ENCODE measurements around the gene SLC39A1.

DNA sequence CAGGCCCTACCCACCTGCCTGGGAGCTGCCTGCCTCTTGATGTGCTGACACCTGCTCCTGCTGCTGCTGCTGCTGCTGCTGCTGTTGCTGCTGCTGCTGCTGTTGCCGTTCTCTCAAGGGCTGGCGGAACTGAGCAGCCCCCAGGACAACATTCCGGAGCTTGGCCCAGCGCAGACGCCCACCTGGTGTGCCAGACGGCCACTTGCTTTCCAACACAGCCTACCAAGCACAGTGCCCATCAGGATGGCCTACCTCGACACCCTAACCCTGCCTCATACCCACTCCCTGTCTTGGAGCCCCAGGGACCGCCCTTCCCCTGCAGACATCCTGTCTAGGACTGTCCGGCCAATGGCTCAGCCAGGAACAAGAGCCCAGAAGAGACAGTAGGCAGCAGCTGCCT lies 28.6 kb downstream of the SLC39A1 start:
- TF ChIP-seq HDAC6 (IDR thresholded peaks at IDR 0.05; ENCODE audit: low read depth, low read length) (no peak), POLR2A (IDR thresholded peaks at IDR 0.05; ENCODE audit: control extremely low read depth in 1 of 2, low read depth in 2 of 2, low read length in 2 of 2) (no peak), EP300 (IDR thresholded peaks at IDR 0.05; ENCODE audit: borderline replicate concordance in 1 of 2, low read depth in 2 of 2, low read length in 2 of 2) (no peak), RAD21 (IDR thresholded peaks at IDR 0.05 in 1 of 2, conservative IDR thresholded peaks at IDR 0.05 in 1 of 2; ENCODE audit: low read depth in 2 of 2, low read length in 2 of 2) (no peak), CEBPB (IDR thresholded peaks at IDR 0.05; ENCODE audit: low read depth, low read length) (no peak), JUND (IDR thresholded peaks at IDR 0.05; ENCODE audit: low read length) (no peak), EGR1 (IDR thresholded peaks at IDR 0.05; ENCODE audit: borderline replicate concordance, low read depth, low read length) (no peak), POLR2AphosphoS5 (IDR thresholded peaks at IDR 0.05; ENCODE audit: low read depth, low read length) (no peak), HDAC2 (IDR thresholded peaks at IDR 0.05; ENCODE audit: borderline replicate concordance in 1 of 2, low read depth in 2 of 2, low read length in 2 of 2) (no peak), EZH2 (IDR thresholded peaks at IDR 0.05; ENCODE audit: low read depth, low read length, severe bottlenecking) (no peak), SIN3A (conservative IDR thresholded peaks at IDR 0.05 in 1 of 2, IDR thresholded peaks at IDR 0.05 in 1 of 2; ENCODE audit: low read depth in 1 of 2, low read length in 2 of 2) (no peak), GABPA (IDR thresholded peaks at IDR 0.05; ENCODE audit: borderline replicate concordance, insufficient read depth, low read length) (no peak)
- TF ChIP-seq, protein P1, sequence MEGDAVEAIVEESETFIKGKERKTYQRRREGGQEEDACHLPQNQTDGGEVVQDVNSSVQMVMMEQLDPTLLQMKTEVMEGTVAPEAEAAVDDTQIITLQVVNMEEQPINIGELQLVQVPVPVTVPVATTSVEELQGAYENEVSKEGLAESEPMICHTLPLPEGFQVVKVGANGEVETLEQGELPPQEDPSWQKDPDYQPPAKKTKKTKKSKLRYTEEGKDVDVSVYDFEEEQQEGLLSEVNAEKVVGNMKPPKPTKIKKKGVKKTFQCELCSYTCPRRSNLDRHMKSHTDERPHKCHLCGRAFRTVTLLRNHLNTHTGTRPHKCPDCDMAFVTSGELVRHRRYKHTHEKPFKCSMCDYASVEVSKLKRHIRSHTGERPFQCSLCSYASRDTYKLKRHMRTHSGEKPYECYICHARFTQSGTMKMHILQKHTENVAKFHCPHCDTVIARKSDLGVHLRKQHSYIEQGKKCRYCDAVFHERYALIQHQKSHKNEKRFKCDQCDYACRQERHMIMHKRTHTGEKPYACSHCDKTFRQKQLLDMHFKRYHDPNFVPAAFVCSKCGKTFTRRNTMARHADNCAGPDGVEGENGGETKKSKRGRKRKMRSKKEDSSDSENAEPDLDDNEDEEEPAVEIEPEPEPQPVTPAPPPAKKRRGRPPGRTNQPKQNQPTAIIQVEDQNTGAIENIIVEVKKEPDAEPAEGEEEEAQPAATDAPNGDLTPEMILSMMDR (IDR thresholded peaks at IDR 0.05; ENCODE audit: control extremely low read depth in 1 of 3, insufficient read depth in 1 of 3, low read depth in 1 of 3, low read length in 3 of 3): no peak
